ENCODE measurements around the gene IGSF21.

IGSF21 gene

DNA sequence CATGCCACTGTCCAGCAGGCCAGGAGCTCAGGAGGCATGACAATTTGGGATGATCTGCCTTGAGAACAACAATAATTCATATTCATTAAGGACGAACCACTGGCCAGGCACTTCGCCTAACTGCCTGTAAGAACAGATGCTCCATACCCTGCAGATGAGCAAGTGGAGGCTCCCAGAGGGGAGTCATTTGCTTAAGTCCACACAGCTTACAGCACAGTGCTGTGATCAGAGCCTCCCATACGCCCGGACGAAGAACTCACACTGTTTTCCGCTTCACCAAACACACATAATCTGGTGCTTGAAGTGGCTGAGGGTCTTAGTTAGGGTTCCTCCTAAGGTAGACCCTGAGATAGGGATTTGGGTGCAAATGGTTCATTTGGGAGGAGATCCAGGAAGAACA is 279.7 kb downstream of the IGSF21 start:
- TF ChIP-seq EP300 (IDR thresholded peaks at IDR 0.05; ENCODE audit: borderline replicate concordance), result no peak
- TF ChIP-seq FOXM1 (IDR thresholded peaks at IDR 0.05; ENCODE audit: borderline replicate concordance, low read depth), result no peak
- no peak for TF ChIP-seq ZBTB7A (IDR thresholded peaks at IDR 0.05; ENCODE audit: low read depth)
- no peak for TF ChIP-seq NFIC (IDR thresholded peaks at IDR 0.05)
- TF ChIP-seq TEAD4 (IDR thresholded peaks at IDR 0.05), result no peak
- no peak for TF ChIP-seq CREB1 (IDR thresholded peaks at IDR 0.05; ENCODE audit: low read depth)
- no peak for TF ChIP-seq YY1 (IDR thresholded peaks at IDR 0.05; ENCODE audit: low read depth)
- no peak for TF ChIP-seq TCF12 (IDR thresholded peaks at IDR 0.05; ENCODE audit: low read depth)
- TF ChIP-seq RAD21 (IDR thresholded peaks at IDR 0.05; ENCODE audit: low read depth), result no peak
- TF ChIP-seq, protein P1, sequence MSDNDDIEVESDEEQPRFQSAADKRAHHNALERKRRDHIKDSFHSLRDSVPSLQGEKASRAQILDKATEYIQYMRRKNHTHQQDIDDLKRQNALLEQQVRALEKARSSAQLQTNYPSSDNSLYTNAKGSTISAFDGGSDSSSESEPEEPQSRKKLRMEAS (IDR thresholded peaks at IDR 0.05), result no peak
- TF ChIP-seq, protein P2, sequence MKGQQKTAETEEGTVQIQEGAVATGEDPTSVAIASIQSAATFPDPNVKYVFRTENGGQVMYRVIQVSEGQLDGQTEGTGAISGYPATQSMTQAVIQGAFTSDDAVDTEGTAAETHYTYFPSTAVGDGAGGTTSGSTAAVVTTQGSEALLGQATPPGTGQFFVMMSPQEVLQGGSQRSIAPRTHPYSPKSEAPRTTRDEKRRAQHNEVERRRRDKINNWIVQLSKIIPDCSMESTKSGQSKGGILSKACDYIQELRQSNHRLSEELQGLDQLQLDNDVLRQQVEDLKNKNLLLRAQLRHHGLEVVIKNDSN (IDR thresholded peaks at IDR 0.05), result no peak

DNA sequence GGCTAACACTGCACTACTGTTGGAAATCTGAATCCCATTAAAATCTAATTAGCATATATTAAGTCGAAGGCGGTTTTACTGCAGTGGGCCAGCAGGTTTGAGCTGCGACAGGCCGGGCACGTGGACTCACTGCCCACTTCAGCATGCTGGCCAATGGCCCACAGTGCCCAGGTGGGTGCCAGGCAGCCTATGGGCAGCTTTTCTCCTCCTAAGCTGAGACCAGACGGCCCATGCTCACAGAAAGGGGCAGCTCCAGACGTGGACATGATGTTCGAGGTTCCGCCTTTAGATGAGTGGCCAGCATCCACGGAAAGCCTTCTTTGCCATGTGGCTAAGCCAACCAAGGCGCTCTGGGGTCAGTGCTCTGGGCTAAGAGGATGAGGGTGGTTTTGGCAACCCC is 283.4 kb downstream of the IGSF21 start:
- TF ChIP-seq YY1 (IDR thresholded peaks at IDR 0.05; ENCODE audit: low read depth), result no peak
- TF ChIP-seq EP300 (IDR thresholded peaks at IDR 0.05; ENCODE audit: borderline replicate concordance), result no peak
- TF ChIP-seq CREB1 (IDR thresholded peaks at IDR 0.05; ENCODE audit: low read depth), result no peak
- no peak for TF ChIP-seq CEBPB (IDR thresholded peaks at IDR 0.05)
- TF ChIP-seq RAD21 (IDR thresholded peaks at IDR 0.05; ENCODE audit: low read depth), result no peak
- no peak for TF ChIP-seq TAF1 (IDR thresholded peaks at IDR 0.05; ENCODE audit: low read depth)
- TF ChIP-seq, protein P1 (IDR thresholded peaks at IDR 0.05), result no peak
- TF ChIP-seq EGR1 (IDR thresholded peaks at IDR 0.05), result no peak
- TF ChIP-seq TEAD4 (IDR thresholded peaks at IDR 0.05), result no peak
- TF ChIP-seq, protein P2 (IDR thresholded peaks at IDR 0.05), result no peak
- TF ChIP-seq, protein P3, sequence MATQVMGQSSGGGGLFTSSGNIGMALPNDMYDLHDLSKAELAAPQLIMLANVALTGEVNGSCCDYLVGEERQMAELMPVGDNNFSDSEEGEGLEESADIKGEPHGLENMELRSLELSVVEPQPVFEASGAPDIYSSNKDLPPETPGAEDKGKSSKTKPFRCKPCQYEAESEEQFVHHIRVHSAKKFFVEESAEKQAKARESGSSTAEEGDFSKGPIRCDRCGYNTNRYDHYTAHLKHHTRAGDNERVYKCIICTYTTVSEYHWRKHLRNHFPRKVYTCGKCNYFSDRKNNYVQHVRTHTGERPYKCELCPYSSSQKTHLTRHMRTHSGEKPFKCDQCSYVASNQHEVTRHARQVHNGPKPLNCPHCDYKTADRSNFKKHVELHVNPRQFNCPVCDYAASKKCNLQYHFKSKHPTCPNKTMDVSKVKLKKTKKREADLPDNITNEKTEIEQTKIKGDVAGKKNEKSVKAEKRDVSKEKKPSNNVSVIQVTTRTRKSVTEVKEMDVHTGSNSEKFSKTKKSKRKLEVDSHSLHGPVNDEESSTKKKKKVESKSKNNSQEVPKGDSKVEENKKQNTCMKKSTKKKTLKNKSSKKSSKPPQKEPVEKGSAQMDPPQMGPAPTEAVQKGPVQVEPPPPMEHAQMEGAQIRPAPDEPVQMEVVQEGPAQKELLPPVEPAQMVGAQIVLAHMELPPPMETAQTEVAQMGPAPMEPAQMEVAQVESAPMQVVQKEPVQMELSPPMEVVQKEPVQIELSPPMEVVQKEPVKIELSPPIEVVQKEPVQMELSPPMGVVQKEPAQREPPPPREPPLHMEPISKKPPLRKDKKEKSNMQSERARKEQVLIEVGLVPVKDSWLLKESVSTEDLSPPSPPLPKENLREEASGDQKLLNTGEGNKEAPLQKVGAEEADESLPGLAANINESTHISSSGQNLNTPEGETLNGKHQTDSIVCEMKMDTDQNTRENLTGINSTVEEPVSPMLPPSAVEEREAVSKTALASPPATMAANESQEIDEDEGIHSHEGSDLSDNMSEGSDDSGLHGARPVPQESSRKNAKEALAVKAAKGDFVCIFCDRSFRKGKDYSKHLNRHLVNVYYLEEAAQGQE (IDR thresholded peaks at IDR 0.05; ENCODE audit: low read depth), result no peak
- no peak for TF ChIP-seq ZBTB7A (IDR thresholded peaks at IDR 0.05; ENCODE audit: low read depth)
- TF ChIP-seq TCF12 (IDR thresholded peaks at IDR 0.05; ENCODE audit: low read depth), result no peak
- no peak for TF ChIP-seq NFIC (IDR thresholded peaks at IDR 0.05)

DNA sequence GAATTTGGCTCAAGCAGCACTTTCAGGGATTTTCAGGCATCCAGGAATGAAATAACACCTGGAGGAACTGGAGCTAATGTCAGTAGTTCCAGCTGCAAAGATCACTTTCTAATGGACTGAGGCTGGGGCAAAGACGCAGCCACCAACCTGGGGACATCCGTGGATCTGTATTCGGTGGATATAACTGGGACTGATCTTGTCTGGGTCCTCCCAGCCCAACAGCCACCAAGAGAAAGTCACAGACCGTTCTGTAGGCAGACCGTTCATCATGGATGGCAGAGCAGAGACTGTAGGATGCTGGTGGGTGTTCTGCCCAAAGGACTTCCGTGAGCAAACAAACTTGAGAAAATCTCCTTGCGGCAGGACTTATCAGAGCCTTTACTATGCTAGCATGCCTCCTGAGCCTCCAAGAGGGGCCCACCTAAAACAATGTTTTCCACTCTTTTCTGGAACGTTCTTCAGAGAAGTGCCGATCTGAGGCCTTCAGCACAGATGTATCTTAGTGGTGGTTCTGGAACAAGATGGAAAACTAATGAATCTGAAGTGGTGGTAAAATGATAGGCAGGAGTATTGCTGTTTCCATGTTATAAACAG is 287.1 kb downstream of the IGSF21 start:
- no peak for TF ChIP-seq FOXM1 (IDR thresholded peaks at IDR 0.05; ENCODE audit: borderline replicate concordance, low read depth)
- no peak for TF ChIP-seq EGR1 (IDR thresholded peaks at IDR 0.05)
- no peak for TF ChIP-seq TAF1 (IDR thresholded peaks at IDR 0.05; ENCODE audit: low read depth)
- no peak for TF ChIP-seq EP300 (IDR thresholded peaks at IDR 0.05; ENCODE audit: borderline replicate concordance)
- TF ChIP-seq CEBPB (IDR thresholded peaks at IDR 0.05), result no peak
- TF ChIP-seq, protein P2 (IDR thresholded peaks at IDR 0.05), result no peak
- no peak for TF ChIP-seq YY1 (IDR thresholded peaks at IDR 0.05; ENCODE audit: low read depth)
- TF ChIP-seq TCF12 (IDR thresholded peaks at IDR 0.05; ENCODE audit: low read depth), result no peak
- no peak for TF ChIP-seq ZBTB7A (IDR thresholded peaks at IDR 0.05; ENCODE audit: low read depth)
- TF ChIP-seq, protein P3 (IDR thresholded peaks at IDR 0.05; ENCODE audit: low read depth), result no peak
- no peak for TF ChIP-seq CREB1 (IDR thresholded peaks at IDR 0.05; ENCODE audit: low read depth)
- TF ChIP-seq NFIC (IDR thresholded peaks at IDR 0.05), result no peak
- TF ChIP-seq, protein P1 (IDR thresholded peaks at IDR 0.05), result no peak
- TF ChIP-seq RAD21 (IDR thresholded peaks at IDR 0.05; ENCODE audit: low read depth), result no peak
- TF ChIP-seq TEAD4 (IDR thresholded peaks at IDR 0.05), result no peak

DNA sequence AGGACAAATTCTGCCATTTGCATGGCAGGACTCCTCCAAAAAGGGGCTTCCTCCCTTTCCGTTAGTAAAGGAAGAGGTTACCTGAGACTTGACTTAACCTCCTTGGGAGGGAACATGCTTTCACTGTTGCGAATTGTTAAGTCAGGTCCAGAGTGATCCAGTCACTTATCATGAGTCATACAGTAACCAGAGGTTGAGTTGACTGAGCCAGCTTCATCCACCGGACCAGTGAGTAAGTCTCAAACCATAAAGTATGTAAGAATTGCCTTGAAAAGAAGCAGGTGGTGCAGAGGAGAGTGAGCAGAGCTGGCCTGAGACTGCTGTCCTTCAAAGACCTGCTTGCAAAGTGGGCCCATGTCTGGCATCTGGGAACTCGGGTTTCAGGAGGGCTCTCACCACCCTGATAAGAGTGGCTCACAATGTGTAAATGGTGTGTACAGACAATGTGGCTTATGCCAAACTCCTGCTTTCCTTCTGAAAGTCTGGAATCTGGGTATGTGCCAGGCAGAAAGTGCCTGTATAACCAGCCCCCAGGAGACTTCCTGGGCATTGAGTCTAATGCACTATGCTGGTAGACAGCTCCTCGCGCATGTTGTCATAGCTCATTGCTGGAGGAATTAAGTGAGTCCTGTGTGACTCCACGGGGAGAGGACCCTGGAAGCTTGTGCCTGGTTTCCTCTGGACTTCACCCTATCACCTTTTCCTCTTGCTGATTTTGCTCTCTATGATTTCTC is 288.8 kb downstream of the IGSF21 start:
- TF ChIP-seq, protein P2 (IDR thresholded peaks at IDR 0.05), result no peak
- TF ChIP-seq FOXM1 (IDR thresholded peaks at IDR 0.05; ENCODE audit: borderline replicate concordance, low read depth), result no peak
- TF ChIP-seq YY1 (IDR thresholded peaks at IDR 0.05; ENCODE audit: low read depth), result no peak
- no peak for TF ChIP-seq EP300 (IDR thresholded peaks at IDR 0.05; ENCODE audit: borderline replicate concordance)
- no peak for TF ChIP-seq TCF12 (IDR thresholded peaks at IDR 0.05; ENCODE audit: low read depth)
- TF ChIP-seq, protein P1 (IDR thresholded peaks at IDR 0.05), result no peak
- TF ChIP-seq RAD21 (IDR thresholded peaks at IDR 0.05; ENCODE audit: low read depth), result no peak
- no peak for TF ChIP-seq TAF1 (IDR thresholded peaks at IDR 0.05; ENCODE audit: low read depth)
- TF ChIP-seq, protein P3 (IDR thresholded peaks at IDR 0.05; ENCODE audit: low read depth), result no peak
- TF ChIP-seq ZBTB7A (IDR thresholded peaks at IDR 0.05; ENCODE audit: low read depth), result no peak

All from Ishikawa (cell line).